HEK293T (cell line): ENCODE results near the gene HOXD4.

Experiments
- CTCF ChIA-PET: fragments of 350-600 bp; formaldehyde crosslinking; extraction: SDS; loops from one replicate; lab custom pipeline; 2021; ENCODE audit warnings: antibody characterized with exemption, inconsistent platforms; lab: Yijun Ruan, JAX
- POLR2A ChIA-PET: fragments of 350-600 bp; formaldehyde crosslinking; extraction: SDS; loops from one replicate; lab custom pipeline; 2020; ENCODE audit warnings: antibody characterized with exemption, inconsistent platforms; lab: Yijun Ruan, JAX
- DNase-seq: peaks from one replicate; pipeline ENCODE4 v3.0.0; 2012; ENCODE audit warnings: mixed read lengths; ENCODE audit errors: extremely low spot score
- ARNT ChIP-seq: fragments of 450-650 bp; IDR thresholded peaks from 2 replicates; pipeline ENCODE4 v1.6.1; 2017; ENCODE audit warnings: mild to moderate bottlenecking
- BHLHE40 ChIP-seq: fragments of 450-650 bp; IDR thresholded peaks from 2 replicates; pipeline ENCODE4 v1.6.1; 2016; ENCODE audit warnings: mild to moderate bottlenecking, moderate library complexity, borderline replicate concordance
- CTBP1 ChIP-seq: fragments of 450-650 bp; IDR thresholded peaks from 2 replicates; pipeline ENCODE4 v1.6.1; 2016; ENCODE audit warnings: borderline replicate concordance
- ELF4 ChIP-seq: fragments of 450-650 bp; IDR thresholded peaks from 2 replicates; pipeline ENCODE4 v1.6.1; 2017; ENCODE audit warnings: antibody characterized with exemption
- FOXA1 ChIP-seq: fragments of 450-650 bp; IDR thresholded peaks from 2 replicates; pipeline ENCODE4 v1.6.1; 2016; ENCODE audit warnings: mild to moderate bottlenecking
- FOXK2 ChIP-seq: fragments of 450-650 bp; IDR thresholded peaks from 2 replicates; pipeline ENCODE4 v1.6.1; 2016; ENCODE audit warnings: mild to moderate bottlenecking
- FOXM1 ChIP-seq: fragments of 450-650 bp; IDR thresholded peaks from 2 replicates; pipeline ENCODE4 v1.6.1; 2017; ENCODE audit warnings: mild to moderate bottlenecking, borderline replicate concordance
- HDGF ChIP-seq: fragments of 450-650 bp; IDR thresholded peaks from 2 replicates; pipeline ENCODE4 v1.6.1; 2017; ENCODE audit warnings: antibody characterized with exemption, borderline replicate concordance
- L3MBTL2 ChIP-seq: fragments of 450-650 bp; conservative IDR thresholded peaks from 2 replicates; pipeline ENCODE4 v1.6.1; 2016; ENCODE audit warnings: mild to moderate bottlenecking
- LEF1 ChIP-seq: fragments of 450-650 bp; IDR thresholded peaks from 2 replicates; pipeline ENCODE4 v1.6.1; 2017; ENCODE audit warnings: mild to moderate bottlenecking, borderline replicate concordance
- NFRKB ChIP-seq: fragments of 450-650 bp; IDR thresholded peaks from 2 replicates; pipeline ENCODE4 v1.6.1; 2016; ENCODE audit warnings: mild to moderate bottlenecking, moderate library complexity
- SP1 ChIP-seq: fragments of 450-650 bp; IDR thresholded peaks from 2 replicates; pipeline ENCODE4 v1.6.1; 2017
- SUZ12 ChIP-seq: fragments of 450-650 bp; IDR thresholded peaks from 2 replicates; pipeline ENCODE4 v1.6.1; 2016; ENCODE audit warnings: mild to moderate bottlenecking
- TARDBP ChIP-seq: fragments of 450-650 bp; IDR thresholded peaks from 2 replicates; pipeline ENCODE4 v1.6.1; 2016
- ZNF384 ChIP-seq: fragments of 450-650 bp; IDR thresholded peaks from 2 replicates; pipeline ENCODE4 v1.6.1; 2016
- TF ChIP-seq, protein P1 (sequence below): fragments of 450-650 bp; IDR thresholded peaks from 2 replicates; pipeline ENCODE4 v1.6.1; 2016

The HOXD4 gene

DNA sequence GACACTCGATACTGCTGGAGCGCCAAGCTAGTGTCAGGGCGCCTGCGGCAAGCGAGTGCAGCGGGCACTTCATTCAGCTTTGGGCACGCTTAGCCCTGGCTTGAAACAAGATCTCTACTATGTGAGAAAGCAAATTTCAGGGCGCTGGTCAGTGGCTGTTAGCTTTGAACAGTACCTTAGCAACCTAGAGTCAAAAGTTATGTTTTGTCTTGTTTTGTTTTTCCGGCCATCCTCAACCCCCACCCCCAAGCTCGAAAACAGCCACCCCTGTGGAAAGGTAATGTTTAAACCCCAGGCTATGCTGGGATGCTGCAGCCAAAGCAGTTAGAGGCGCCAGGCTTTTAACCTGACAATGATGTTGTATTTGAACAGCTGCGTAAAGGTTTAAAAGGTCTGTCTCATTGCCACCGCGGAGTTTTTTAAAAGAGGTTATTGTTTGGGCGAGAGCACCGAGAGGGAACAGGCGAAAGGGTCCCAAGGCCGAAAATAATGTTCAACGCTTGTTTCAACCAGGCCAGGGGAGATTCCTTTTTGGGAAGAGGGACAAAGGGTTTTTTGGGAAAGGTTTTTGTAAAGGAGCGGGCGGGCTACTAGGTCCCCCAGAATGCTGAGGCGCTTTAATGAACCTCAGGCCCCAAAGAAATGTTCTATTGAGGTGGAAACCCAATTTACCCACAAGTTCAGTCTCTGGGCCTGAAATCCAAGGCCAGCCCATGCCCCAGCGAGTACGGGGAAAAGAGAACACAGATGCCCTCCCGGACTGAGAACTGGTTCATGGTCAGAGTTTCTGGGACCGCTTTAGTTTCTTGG, 37.0 kb upstream of the HOXD4 start:
- TF ChIP-seq FOXK2, result no peak
- no peak for TF ChIP-seq FOXA1
- no peak for TF ChIP-seq FOXM1
- TF ChIP-seq NFRKB, result no peak
- no peak for TF ChIP-seq SP1
- no peak for TF ChIP-seq SUZ12
- no peak for TF ChIP-seq L3MBTL2
- TF ChIP-seq TARDBP, result no peak
- TF ChIP-seq LEF1, result no peak
- TF ChIP-seq, protein P1, sequence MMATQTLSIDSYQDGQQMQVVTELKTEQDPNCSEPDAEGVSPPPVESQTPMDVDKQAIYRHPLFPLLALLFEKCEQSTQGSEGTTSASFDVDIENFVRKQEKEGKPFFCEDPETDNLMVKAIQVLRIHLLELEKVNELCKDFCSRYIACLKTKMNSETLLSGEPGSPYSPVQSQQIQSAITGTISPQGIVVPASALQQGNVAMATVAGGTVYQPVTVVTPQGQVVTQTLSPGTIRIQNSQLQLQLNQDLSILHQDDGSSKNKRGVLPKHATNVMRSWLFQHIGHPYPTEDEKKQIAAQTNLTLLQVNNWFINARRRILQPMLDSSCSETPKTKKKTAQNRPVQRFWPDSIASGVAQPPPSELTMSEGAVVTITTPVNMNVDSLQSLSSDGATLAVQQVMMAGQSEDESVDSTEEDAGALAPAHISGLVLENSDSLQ, result no peak
- POLR2A ChIA-PET, result interaction anchor here (1.0 kb wide), 1 partner anchor 16 kb away, joined by 3 read pairs; no protein-coding TSS in a partner anchor
- DNase-seq, result no peak
- CTCF ChIA-PET, result no interaction called here

DNA sequence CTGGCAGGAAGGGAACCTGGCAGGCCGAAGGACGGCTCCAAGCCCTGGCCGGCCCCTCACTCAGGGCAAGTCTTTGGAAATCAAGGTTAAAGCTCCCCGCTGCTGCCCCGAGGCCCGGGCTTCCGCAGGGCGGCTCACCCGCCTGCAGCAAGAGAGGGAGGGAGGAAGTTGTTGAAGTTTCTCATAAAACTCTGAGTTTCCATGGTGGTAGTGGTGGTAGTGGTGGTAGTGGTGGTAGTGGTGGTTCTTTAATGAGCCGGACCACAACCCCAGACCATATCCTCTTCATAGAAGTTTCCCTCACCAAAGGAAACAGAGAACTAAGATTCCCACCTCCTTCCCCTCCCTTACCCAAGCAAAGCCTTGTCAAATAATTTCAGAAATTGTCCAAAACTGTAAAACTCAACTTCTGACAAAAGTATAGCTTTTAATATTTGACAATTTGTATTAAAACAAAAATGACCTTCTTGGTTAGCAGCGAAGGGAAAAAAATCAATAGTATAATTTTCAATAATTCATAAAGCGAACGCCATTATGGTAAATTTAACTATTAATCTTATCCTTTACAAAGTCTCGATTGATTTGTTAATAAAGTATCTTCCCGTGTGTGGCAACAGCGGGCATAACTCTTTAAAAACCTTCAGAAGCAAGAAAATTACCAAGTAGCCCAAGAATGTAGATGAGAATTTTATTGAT, 36.3 kb upstream of the HOXD4 start:
- TF ChIP-seq, protein P1, result no peak
- TF ChIP-seq NFRKB, result no peak
- TF ChIP-seq HDGF, result no peak
- TF ChIP-seq FOXK2, result no peak
- no peak for TF ChIP-seq SP1
- no peak for TF ChIP-seq BHLHE40
- no peak for TF ChIP-seq L3MBTL2
- no peak for TF ChIP-seq LEF1
- no peak for TF ChIP-seq TARDBP
- TF ChIP-seq ARNT, result no peak
- TF ChIP-seq FOXM1, result no peak
- no peak for TF ChIP-seq FOXA1
- no peak for TF ChIP-seq ZNF384
- POLR2A ChIA-PET, result no interaction called here
- CTCF ChIA-PET, result no interaction called here
- no peak for DNase-seq

DNA sequence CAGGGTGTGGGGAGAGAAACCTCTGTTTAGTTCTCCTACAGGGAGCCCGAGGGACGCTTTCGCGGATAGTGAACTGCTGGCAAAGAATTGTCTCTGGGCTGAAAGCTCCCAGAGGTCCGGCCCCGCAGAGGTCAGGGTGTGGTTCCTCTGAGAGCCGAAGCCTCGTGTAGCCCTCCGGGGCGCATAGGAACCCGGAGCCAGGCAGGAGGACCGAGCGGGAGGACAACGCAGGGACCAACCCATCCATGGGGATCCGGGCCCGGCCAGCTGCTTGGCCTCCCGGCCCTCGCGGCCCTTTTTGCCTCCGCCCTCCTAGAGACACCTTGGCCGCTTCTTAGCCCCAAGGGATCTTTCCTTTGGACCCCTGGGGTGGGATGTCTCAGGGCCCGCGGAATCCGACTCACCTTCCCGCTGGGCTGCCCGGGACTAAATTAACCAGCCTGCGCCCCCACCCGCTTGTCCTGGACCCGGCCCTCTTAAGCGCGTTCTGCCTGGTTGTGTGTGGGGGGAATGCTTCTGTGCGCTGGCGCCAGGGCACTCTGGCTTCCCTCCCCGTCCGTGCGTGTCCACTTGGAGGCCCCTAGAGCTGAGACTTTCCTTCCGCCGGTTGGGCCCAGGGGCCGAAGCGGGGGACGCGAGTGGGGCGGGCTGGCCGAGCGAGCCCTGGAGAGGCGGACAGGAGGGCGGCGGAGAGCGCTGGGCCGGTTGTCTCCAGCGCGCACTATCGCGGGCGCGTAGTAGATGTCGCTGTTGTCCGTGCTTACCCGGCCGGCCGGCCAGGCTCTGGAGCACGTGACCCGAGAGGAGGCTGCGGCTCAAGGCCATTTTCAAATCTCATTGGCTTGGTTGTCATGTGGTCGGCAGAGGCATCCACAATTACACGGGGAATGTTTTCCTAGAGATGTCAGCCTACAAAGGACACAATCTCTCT, 35.2 kb upstream of the HOXD4 start, which contains the start of gene HOXD10:
TSS of gene HOXD10 (plus strand) at position 896 of the 931 bp plus-strand sequence. CDS start 56 bp downstream, outside the sequence.
- DNase-seq, result no peak
- no peak for TF ChIP-seq ELF4
- no peak for TF ChIP-seq SP1
- no peak for TF ChIP-seq FOXM1
- no peak for TF ChIP-seq L3MBTL2
- TF ChIP-seq NFRKB, result no peak
- no peak for TF ChIP-seq HDGF
- no peak for TF ChIP-seq FOXA1
- no peak for TF ChIP-seq FOXK2
- no peak for TF ChIP-seq CTBP1
- TF ChIP-seq, protein P1, result no peak
- TF ChIP-seq ARNT, result no peak
- TF ChIP-seq LEF1, result no peak
- no peak for TF ChIP-seq ZNF384
- no peak for TF ChIP-seq TARDBP
- no peak for TF ChIP-seq SUZ12
- no peak for TF ChIP-seq BHLHE40
- ChIA-PET CTCF (no interaction called here), POLR2A (no interaction called here)

DNA sequence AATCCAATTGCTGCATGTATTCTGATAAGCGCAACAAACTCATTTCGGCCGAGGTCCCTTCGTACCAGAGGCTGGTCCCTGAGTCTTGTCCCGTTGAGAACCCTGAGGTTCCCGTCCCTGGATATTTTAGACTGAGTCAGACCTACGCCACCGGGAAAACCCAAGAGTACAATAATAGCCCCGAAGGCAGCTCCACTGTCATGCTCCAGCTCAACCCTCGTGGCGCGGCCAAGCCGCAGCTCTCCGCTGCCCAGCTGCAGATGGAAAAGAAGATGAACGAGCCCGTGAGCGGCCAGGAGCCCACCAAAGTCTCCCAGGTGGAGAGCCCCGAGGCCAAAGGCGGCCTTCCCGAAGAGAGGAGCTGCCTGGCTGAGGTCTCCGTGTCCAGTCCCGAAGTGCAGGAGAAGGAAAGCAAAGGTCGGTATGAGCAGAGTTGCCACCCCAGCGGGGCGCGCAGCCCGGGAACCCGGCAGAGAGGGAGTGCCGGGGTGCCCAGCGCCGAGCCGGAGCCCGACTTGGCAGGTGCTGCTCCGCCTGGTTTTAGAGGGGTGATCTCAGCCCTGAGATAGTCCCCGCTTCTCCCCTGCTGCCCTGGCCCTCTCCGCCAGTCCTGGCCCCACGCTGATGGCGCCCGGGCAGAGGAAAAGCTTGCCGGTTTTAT, 34.1 kb upstream of the HOXD4 start:
- POLR2A ChIA-PET, result no interaction called here
- DNase-seq, result no peak
- TF ChIP-seq, protein P1, result no peak
- no peak for TF ChIP-seq TARDBP
- no peak for TF ChIP-seq SP1
- no peak for TF ChIP-seq HDGF
- TF ChIP-seq ZNF384, result no peak
- no peak for TF ChIP-seq L3MBTL2
- TF ChIP-seq BHLHE40, result no peak
- TF ChIP-seq LEF1, result no peak
- no peak for TF ChIP-seq FOXA1
- TF ChIP-seq ELF4, result no peak
- TF ChIP-seq CTBP1, result no peak
- TF ChIP-seq NFRKB, result no peak
- no peak for TF ChIP-seq FOXM1
- TF ChIP-seq SUZ12, result no peak
- no peak for TF ChIP-seq FOXK2
- CTCF ChIA-PET, result interaction anchor here (1.0 kb wide), 1 partner anchor 10 kb away, joined by 3 read pairs; no protein-coding TSS in a partner anchor
